ENCODE data around the gene USP40.

The USP40 gene

GRCh38 chr2:233556881-233557736, 9.5 kb downstream of the USP40 start:
- DNase-seq (ENCODE audit: low spot score), result peak; percentile 29

- no peak for DNase-seq (ENCODE audit: low spot score)
Observed at GRCh38 chr2:233553366-233553765, 13.2 kb downstream of the USP40 start.

DNA sequence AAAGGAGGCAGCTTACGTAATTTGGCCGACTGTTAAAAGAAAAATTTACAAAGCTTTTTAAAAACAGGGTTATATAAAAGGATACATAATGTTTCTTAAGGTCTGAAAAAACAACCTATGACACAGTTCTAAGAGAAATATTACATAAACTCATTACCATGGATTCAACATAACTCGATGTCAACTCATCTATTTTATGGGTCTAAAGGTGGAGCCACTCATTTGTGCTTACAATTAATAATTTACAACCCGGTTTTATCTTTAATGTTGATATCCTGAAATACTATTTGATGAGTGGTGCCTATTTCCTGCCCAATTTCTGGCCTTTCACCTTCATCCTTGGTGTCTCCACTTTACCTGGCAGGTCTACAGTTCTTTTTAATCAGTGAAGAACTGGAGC, 15.1 kb downstream of the USP40 start:
- no peak for DNase-seq (ENCODE audit: low spot score)

GRCh38 chr2:233546774-233547173, 19.8 kb downstream of the USP40 start:
- no peak for DNase-seq (ENCODE audit: low spot score)

DNA sequence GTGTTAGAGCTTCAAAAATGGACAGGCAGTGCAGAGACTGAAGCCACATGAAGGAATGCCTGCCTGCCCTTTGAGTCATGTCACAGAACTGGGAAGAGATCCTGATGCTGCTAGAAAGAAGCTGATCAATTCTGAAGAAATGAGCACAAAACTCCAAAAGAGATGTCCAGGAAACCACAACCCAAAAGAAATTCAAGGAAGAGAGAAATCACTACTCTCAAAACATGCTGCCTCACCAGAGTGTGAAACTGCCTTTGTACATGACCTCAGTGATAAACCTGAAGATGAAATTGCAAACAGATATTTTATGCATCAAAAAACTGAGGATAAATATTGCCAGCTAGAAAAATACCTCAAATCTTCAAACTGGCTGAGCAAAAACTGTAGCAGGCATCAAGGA, 20.5 kb downstream of the USP40 start:
- peak; percentile 2 for DNase-seq (ENCODE audit: low spot score)

- no peak for DNase-seq (ENCODE audit: low spot score)
Observed at GRCh38 chr2:233544200-233544610, 22.4 kb downstream of the USP40 start.

DNA sequence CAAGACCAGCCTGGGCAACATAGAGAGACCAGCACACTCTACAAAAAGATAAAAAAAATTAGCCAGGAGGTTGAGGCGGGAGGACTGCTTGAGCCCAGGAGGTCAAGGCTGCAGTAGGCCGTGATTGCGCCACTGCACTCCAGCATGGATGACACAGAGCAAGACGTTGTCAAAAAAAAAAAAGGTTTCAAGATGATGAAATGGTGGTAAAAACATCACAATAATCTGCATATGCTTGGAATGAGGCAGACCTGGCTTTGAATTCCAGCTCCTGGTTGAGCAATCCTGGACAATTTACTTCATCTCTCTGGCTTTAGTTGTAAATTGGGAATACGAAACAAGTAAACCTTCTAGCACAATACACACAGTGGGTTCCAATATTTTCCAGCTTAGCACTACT, 24.1 kb downstream of the USP40 start:
- peak; percentile 17 for DNase-seq (ENCODE audit: low spot score)

DNA sequence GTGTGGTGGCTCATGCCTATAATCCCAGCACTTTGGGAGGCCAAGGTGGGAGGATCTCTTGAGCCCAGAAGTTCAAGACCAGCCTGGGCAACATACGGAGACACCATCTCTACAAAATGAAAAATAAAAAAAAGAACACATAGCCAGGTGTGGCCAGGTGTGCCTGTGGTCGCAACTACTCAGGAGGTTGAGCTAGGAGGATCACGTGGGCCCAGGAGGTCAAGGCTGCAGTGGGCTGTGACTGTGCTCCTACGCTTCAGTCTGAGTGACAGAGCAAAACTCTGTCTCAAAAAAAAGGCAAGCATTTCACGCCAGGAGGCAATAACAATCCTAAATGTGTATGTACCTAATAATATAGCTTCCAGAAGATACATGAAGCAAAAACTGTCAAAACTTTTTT, 27.8 kb downstream of the USP40 start:
- no peak for DNase-seq (ENCODE audit: low spot score)

GRCh38 chr2:233535271-233535670, 31.3 kb downstream of the USP40 start:
- peak; percentile 1 for DNase-seq (ENCODE audit: low spot score)

DNA sequence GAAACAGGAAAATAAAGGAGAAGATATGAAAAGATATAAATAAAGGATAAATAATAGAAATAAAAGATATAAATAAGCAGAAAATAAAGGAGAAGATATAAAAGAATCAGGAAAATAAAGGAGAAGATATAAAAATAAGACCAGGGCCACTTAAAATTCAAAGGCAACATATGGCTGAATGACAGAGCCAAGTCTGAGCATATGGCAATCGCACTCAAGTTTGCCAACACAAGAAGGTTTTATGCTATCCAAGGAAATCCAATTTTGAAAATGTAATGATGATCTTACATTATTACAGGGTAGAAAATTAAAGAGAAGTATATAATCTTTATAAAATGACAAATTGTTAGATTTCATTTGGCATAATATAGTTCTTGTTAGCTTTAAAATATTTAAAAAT, 33.6 kb downstream of the USP40 start:
- no peak for DNase-seq (ENCODE audit: low spot score)

DNA sequence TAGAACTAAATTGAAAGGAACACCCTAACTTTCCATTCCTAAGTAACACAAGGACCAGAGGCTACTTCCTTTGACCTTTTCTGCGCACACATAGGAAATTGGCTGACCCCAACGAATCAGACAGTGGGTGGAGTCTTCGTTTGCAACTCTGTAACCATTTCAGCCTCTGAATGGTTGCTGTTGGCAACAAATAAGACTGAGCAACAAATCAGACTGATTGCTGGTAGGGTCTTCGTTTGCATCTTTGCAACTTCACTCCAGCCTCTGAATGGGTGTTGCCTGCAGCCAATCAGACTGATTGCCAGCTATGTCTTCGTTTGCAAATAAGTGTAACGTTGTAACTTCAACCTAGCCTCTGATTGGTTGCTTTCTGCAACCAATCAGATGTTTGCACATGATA, 34.6 kb downstream of the USP40 start:
- DNase-seq (ENCODE audit: low spot score), result no peak

GRCh38 chr2:233530381-233530780, 36.2 kb downstream of the USP40 start:
- no peak for DNase-seq (ENCODE audit: low spot score)

DNA sequence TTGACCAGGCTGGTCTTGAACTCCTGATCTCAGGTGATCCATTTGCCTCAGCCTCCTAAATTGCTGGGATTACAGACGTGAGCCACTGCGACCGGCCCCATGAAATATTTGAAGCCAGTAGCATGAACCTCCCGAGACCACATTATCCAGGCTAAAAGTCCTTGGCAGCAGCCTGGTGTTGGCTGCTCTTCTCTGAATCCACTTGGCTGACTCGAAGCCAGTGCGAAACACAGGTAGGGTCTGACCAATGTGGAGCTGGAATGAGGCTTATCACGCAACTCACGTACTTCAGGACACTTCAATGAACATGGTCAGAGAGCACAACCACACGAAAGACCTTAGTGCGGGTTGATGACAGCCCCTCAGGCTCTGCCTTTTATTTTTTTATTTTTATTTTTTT, 38.4 kb downstream of the USP40 start:
- DNase-seq (ENCODE audit: low spot score), result no peak

DNA sequence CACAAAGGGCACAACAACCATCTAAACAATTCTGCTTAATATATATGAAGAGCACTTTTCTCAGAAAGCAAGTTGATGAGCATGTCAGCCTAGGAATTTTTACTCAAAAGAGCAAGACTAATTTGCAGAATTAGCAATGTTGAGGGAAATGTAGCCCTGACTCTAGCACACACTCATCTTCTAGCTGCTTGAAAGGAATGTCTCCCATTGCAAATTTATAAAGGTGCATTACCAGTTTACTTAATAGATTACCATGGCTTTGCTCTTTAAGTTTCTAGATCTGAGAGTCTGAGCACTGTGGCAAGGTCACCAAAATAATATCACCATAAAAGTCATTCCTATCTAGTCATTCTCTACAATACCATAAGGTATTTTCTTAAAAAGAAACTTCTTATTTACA, 40.8 kb downstream of the USP40 start:
- DNase-seq (ENCODE audit: low spot score), result no peak

DNA sequence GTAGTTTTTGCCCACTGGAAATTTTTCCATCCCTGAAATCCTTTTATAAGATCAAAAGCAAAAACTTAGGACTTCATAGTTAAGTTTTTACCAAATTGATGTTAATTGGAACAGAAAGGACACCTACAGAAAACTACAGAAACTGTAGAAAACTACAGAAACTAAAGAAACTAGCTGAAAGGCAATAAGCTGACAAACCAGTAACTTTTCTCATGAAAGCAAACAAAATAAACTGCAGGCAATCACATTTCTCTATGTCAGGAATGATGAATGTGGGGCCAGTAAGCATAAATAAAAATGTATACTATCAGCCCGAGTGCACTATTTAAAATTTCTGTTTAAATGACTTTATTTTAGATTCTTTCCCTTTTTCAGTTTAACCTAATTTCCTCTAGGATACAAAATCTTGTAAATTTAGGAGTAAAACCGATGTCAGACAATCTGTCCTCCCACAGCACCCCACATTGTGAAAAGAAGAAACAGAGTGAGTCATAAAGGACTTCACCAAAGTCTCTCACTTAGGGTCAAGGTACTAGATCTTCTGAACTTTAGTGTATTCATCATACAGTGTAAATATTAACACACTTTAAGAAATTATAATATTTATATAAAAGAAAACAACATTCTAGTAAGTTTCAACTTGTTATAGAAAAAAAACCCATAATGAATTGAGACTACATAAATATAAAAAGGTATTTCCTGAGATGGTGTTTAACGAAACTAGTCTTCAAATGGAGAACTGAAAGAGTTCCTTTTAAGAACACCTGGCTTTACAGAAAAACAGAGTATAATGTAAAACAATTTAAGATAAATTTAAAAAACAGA, 46.6 kb downstream of the USP40 start:
- DNase-seq (ENCODE audit: low spot score), result no peak

GRCh38 chr2:233513953-233514655, 52.5 kb downstream of the USP40 start:
- DNase-seq (ENCODE audit: low spot score), result no peak

GRCh38 chr2:233503947-233504637, 62.5 kb downstream of the USP40 start:
- no peak for DNase-seq (ENCODE audit: low spot score)

GRCh38 chr2:233503481-233503880, 63.1 kb downstream of the USP40 start:
- no peak for DNase-seq (ENCODE audit: low spot score)

DNA sequence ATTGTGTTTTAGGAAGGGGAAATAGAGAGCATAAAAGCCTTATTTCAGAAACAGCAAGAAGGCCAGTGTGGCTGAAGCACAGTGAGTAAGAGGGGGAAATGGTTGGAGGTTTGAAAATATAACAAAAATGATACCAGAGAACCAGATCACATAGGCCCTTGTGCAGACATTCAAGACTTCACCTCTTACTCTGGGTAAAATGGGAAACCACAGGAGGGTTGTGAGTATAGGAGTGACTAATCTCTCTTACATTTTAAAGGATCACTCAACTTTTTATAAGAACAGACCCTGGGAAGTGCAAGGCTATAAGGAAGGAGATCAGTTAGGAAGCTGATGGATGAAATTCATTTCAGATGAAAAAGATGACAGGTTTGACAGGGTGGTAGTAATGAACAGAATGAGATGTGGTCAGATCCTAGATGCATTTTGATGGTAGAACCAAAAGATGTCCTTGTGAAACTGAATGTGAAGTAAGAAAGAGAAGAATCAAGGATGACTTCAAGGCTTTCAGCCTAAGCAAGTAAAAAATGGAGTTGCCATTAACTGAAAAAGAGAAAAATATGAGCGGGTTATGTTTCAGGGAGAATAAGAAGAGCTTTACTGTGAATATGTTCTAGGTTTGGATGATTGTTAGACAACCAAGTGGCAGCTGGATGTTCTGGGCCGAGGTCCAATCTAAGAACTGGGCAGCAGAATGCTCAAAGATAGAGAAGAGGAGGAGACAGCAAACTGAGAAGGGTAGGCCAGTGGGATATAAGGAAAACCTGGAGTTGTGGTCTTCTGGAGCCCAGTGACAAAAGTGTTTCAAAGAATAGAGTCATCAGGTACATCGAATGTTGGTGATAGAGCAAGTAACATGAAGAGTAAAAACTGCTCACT, 65.1 kb downstream of the USP40 start:
- no peak for DNase-seq (ENCODE audit: low spot score)

DNA sequence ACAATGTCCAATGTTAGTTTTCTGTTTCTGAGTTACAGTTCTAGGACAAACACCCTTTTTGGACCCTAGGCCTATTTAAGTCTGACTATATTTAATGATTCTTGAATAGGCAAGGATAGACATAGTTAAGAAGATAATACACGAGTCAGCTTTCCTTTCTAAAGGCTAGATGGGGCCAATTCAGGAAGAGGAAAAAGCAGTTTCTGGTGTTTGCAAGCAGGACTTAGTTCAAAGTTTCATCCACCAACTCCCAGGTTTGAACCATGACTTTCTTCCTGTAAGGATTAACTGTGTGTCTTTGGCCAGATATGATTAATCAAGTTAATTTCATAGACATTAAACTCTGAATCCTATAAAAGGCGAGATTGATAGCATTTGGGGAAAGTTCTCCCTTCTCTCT, 66.7 kb downstream of the USP40 start:
- DNase-seq (ENCODE audit: low spot score), result no peak

- DNase-seq (ENCODE audit: low spot score), result no peak
Observed at GRCh38 chr2:233498126-233498525, 68.5 kb downstream of the USP40 start.
